GM19455 (cell line): Measurements from ENCODE around the gene GGTLC1.

Experiments
- ATAC-seq: cut with Tn5 transposase; IDR thresholded peaks from one replicate; pipeline ENCODE4 v1.9.1; 2021; ENCODE audit not compliant: unreplicated experiment

The GGTLC1 gene

GRCh38 chr20:23988561-23988960 is at the start of gene GGTLC1:
Gene GGTLC1 (minus strand): TSS chr20:23988779. CDS start chr20:23986611, 2,168 bp downstream.
- no peak for ATAC-seq

GRCh38 chr20:24034820-24035219 is 46.2 kb upstream of the GGTLC1 start:
- ATAC-seq, result no peak

GRCh38 chr20:24033565-24033964 is 45.0 kb upstream of the GGTLC1 start:
- ATAC-seq, result no peak

- ATAC-seq, result no peak
These were observed 44.6 kb upstream of the GGTLC1 start for GRCh38 chr20:24033151-24033550.

GRCh38 chr20:24032400-24032898 is 43.9 kb upstream of the GGTLC1 start:
- ATAC-seq, result no peak

GRCh38 chr20:24027229-24027628 is 38.6 kb upstream of the GGTLC1 start:
- ATAC-seq, result no peak

- no peak for ATAC-seq
These were observed 34.1 kb upstream of the GGTLC1 start for GRCh38 chr20:24022621-24023180.

- ATAC-seq, result no peak
These were observed 30.2 kb upstream of the GGTLC1 start for GRCh38 chr20:24018796-24019195.

- ATAC-seq, result no peak
These were observed 28.8 kb upstream of the GGTLC1 start for GRCh38 chr20:24017458-24017755.

GRCh38 chr20:24016607-24017457 is 28.3 kb upstream of the GGTLC1 start:
- ATAC-seq, result no peak

GRCh38 chr20:24013953-24014352 is 25.4 kb upstream of the GGTLC1 start:
- ATAC-seq, result no peak

- no peak for ATAC-seq
These were observed 22.7 kb upstream of the GGTLC1 start for GRCh38 chr20:24011282-24011681.

GRCh38 chr20:24007758-24008157 is 19.2 kb upstream of the GGTLC1 start:
- no peak for ATAC-seq

GRCh38 chr20:24007073-24007595 is 18.6 kb upstream of the GGTLC1 start:
- ATAC-seq, result no peak

- ATAC-seq, result no peak
These were observed 18.0 kb upstream of the GGTLC1 start for GRCh38 chr20:24006626-24007025.

- no peak for ATAC-seq
These were observed 15.9 kb upstream of the GGTLC1 start for GRCh38 chr20:24004471-24004870.

GRCh38 chr20:24002896-24003295 is 14.3 kb upstream of the GGTLC1 start:
- no peak for ATAC-seq

- no peak for ATAC-seq
These were observed 13.3 kb upstream of the GGTLC1 start for GRCh38 chr20:24001712-24002405.

- ATAC-seq, result no peak
These were observed 10.3 kb upstream of the GGTLC1 start for GRCh38 chr20:23998844-23999243.

GRCh38 chr20:23998392-23998791 is 9.8 kb upstream of the GGTLC1 start:
- no peak for ATAC-seq

GRCh38 chr20:23995905-23996666 is 7.5 kb upstream of the GGTLC1 start:
- ATAC-seq, result no peak
